HS-5 (cell line): ENCODE results near the gene PAX5.

ENCODE experiments used
- DNase-seq: peaks from one replicate; pipeline ENCODE4 v3.0.0-alpha.2; 2012; ENCODE audit warnings: low read depth

Gene PAX5

GRCh38 chr9:36802201-36802920 is 231.7 kb downstream of the PAX5 start:
- DNase-seq = no peak

- DNase-seq = no peak
Observed at GRCh38 chr9:36800455-36800854, 233.6 kb downstream of the PAX5 start.

- DNase-seq = no peak
Observed at GRCh38 chr9:36798350-36799065, 235.6 kb downstream of the PAX5 start.

GRCh38 chr9:36797471-36798220 is 236.4 kb downstream of the PAX5 start:
- no peak for DNase-seq

- DNase-seq = no peak
Observed at GRCh38 chr9:36796671-36797419, 237.2 kb downstream of the PAX5 start.

GRCh38 chr9:36794461-36794860 is 239.6 kb downstream of the PAX5 start:
- no peak for DNase-seq

GRCh38 chr9:36793277-36793676 is 240.8 kb downstream of the PAX5 start:
- DNase-seq = no peak

- DNase-seq = no peak
Observed at GRCh38 chr9:36791222-36791950, 242.7 kb downstream of the PAX5 start.

GRCh38 chr9:36789886-36790285 is 244.2 kb downstream of the PAX5 start:
- no peak for DNase-seq

GRCh38 chr9:36788534-36788933 is 245.5 kb downstream of the PAX5 start:
- no peak for DNase-seq

GRCh38 chr9:36787709-36788108 is 246.4 kb downstream of the PAX5 start:
- DNase-seq = no peak
